ENCODE results near the gene NOS1. TPM values are rescaled to one million over a fixed set of nuclear protein-coding genes. Genes with fewer than 3 reads are reported as not detected.

NOS1 gene
- total RNA-seq, 1 donor from 2014 or later: 0.10 TPM

GRCh38 chr12:117178301-117178700 is 183.1 kb downstream of the NOS1 start:
- DNase-seq (ENCODE audit: low spot score): no peak

GRCh38 chr12:117172168-117172567 is 189.3 kb downstream of the NOS1 start:
- no peak for DNase-seq (ENCODE audit: low spot score)

- DNase-seq (ENCODE audit: low spot score): no peak
Observed at GRCh38 chr12:117171499-117172162, 189.8 kb downstream of the NOS1 start.

GRCh38 chr12:117169548-117169947 is 191.9 kb downstream of the NOS1 start:
- no peak for DNase-seq (ENCODE audit: low spot score)

- no peak for DNase-seq (ENCODE audit: low spot score)
Observed at GRCh38 chr12:117168976-117169375, 192.4 kb downstream of the NOS1 start.

- DNase-seq (ENCODE audit: low spot score): no peak
Observed at GRCh38 chr12:117167769-117168168, 193.7 kb downstream of the NOS1 start.

GRCh38 chr12:117166107-117166506 is 195.3 kb downstream of the NOS1 start:
- DNase-seq (ENCODE audit: low spot score): no peak

- no peak for DNase-seq (ENCODE audit: low spot score)
Observed at GRCh38 chr12:117165342-117165741, 196.1 kb downstream of the NOS1 start.

GRCh38 chr12:117162633-117163032 is 198.8 kb downstream of the NOS1 start:
- DNase-seq (ENCODE audit: low spot score): no peak

GRCh38 chr12:117162167-117162539 is 199.3 kb downstream of the NOS1 start:
- DNase-seq (ENCODE audit: low spot score): no peak

- DNase-seq (ENCODE audit: low spot score): no peak
Observed at GRCh38 chr12:117161460-117162166, 199.8 kb downstream of the NOS1 start.

- DNase-seq (ENCODE audit: low spot score): no peak
Observed at GRCh38 chr12:117159674-117160073, 201.8 kb downstream of the NOS1 start.

- no peak for DNase-seq (ENCODE audit: low spot score)
Observed at GRCh38 chr12:117158911-117159553, 202.4 kb downstream of the NOS1 start.

Other genes with a start within 250 kb of the NOS1 start
- 47.1 TPM for gene FBXO21, start 171.2 kb downstream of the NOS1 start, total RNA-seq